Nephron progenitor cell (in vitro differentiated cells): ENCODE measurements around the gene RLF.

Experiments used
- DNase-seq: peaks from one replicate; pipeline ENCODE4 v3.0.0; 2021
- H3K27ac Mint-ChIP-seq: 2 replicates; pipeline ENCODE4 v1.8.0; 2021; ENCODE audit warnings: mild to moderate bottlenecking, moderate library complexity, mixed read lengths
- H3K27me3 Mint-ChIP-seq: 2 replicates; pipeline ENCODE4 v1.8.0; 2021; ENCODE audit warnings: mild to moderate bottlenecking, low read depth, mixed read lengths; ENCODE audit not compliant: poor library complexity
- H3K36me3 Mint-ChIP-seq: 2 replicates; pipeline ENCODE4 v1.8.0; 2021; ENCODE audit warnings: low read depth, mixed read lengths
- H3K4me1 Mint-ChIP-seq: 2 replicates; pipeline ENCODE4 v1.8.0; 2021; ENCODE audit warnings: mixed read lengths
- H3K4me3 Mint-ChIP-seq: 2 replicates; pipeline ENCODE4 v1.8.0; 2021; ENCODE audit warnings: mild to moderate bottlenecking, moderate library complexity, mixed read lengths
- H3K9me3 Mint-ChIP-seq: 2 replicates; pipeline ENCODE4 v1.8.0; 2021; ENCODE audit warnings: mild to moderate bottlenecking, moderate library complexity, mixed read lengths
- TF ChIP-seq, protein P1 (sequence below): fragments of 200-600 bp; sonication (generic); IDR thresholded peaks from 2 replicates; pipeline ENCODE4 v1.5.0; 2021; ENCODE audit warnings: antibody characterized with exemption

Gene RLF

DNA sequence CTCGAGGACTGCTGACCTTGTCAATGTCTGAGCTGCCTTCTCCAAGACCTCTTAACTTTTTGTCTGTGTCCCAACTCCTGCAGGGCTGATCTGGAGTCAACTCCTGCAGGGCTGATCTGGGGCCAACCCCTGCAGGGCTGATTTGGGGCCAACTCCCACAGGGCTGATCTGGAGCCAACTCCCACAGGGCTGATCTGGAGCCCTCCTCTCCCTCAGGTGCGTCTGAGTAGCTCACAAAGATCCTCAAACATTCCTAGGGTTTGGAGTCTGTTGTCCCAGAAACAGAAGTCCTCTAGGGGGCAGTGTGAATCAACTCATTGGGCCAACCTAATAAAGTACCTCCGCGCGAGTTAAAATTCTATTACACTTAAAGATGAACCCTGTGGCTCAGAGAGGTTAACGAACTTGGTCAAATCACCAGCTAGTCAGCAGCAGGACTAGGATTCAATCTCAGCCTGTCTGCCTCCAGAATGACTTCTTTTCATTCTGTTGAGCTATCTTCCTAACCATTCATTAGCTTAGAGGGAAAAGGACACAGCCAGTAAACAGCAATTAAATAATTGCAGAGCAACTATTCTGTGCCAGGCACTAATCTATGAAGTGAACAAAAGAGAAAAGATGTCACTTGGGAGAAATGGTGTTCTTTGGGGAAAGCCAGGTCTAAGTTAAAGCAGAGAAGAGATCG lies 17.2 kb upstream of the RLF start:
- Mint-ChIP-seq H3K27ac (peak overlapping the region; percentile 30), H3K4me1 (peaks cover 8% of the 10 kb centered on the region), H3K27me3 (peaks cover 80% of the 10 kb centered on the region), H3K9me3 (no peaks in the 10 kb centered on the region), H3K4me3 (no peak overlapping the region), H3K36me3 (no peaks in the 10 kb centered on the region)
- TF ChIP-seq, protein P1, sequence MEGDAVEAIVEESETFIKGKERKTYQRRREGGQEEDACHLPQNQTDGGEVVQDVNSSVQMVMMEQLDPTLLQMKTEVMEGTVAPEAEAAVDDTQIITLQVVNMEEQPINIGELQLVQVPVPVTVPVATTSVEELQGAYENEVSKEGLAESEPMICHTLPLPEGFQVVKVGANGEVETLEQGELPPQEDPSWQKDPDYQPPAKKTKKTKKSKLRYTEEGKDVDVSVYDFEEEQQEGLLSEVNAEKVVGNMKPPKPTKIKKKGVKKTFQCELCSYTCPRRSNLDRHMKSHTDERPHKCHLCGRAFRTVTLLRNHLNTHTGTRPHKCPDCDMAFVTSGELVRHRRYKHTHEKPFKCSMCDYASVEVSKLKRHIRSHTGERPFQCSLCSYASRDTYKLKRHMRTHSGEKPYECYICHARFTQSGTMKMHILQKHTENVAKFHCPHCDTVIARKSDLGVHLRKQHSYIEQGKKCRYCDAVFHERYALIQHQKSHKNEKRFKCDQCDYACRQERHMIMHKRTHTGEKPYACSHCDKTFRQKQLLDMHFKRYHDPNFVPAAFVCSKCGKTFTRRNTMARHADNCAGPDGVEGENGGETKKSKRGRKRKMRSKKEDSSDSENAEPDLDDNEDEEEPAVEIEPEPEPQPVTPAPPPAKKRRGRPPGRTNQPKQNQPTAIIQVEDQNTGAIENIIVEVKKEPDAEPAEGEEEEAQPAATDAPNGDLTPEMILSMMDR = peak; percentile 64
- DNase-seq = peak; percentile 64

DNA sequence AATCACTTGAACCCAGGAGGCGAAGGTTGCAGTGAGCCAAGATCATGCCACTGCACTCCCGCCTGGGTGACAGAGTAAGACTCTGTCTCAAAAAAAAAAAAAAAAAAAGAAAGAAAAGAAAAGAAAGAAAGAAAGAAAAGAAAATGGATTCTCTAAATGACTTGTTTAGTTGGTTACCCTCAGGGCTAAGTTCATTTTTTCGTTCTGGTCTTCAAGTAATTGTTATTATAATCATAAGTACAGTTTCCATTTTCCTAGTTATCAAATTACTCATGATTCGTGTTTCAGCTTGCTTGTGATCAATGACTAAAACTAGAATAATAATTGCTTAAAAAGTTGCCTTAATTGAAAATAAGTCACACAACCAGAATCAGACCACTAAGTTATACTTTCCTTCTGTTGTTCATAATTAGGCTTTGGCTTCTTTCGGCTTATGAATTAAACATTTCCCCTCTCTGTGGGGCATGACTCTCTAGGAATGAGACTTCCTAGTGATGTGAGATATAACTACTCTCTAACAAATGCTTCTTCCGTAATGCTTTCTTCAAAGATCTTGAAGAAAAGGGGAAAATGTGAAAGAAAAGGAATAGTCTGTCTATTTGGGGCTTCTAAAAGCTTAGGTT lies 9.6 kb upstream of the RLF start:
- no peak overlapping the region for H3K4me3 Mint-ChIP-seq

DNA sequence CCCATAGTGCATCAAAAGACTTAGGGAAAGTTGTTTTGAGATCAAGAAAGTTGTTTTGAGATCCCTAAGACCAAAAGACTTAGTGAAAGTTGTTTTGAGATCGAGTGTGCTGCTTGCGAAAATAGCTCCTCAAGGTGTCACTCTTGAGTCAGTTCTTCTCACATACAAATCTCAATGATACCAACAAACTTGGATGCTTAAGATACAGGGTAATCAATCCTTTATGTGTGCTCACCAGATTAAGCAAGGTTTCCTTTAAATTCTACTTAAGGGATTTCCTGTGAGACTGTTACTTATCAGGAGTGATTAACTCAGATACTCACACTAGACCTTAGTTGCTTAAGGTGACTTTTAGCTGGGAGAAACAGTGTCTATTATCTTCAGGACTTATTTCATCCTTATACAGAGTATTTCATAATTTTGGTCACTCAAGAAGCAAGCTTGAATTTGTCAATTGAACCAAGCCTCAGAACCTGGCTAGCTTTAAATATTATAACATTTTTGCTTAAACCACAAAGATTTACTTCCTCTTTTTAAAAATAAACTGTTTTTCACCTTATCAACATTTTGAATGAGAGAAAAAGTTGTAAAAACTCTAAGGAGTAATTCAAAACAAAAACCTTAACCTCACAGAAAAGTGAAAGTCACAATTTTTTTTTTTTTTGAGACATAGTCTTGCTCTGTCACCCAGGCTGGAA lies 8.0 kb upstream of the RLF start:
- no peak for DNase-seq
- no peaks in the 10 kb centered on the region for H3K9me3 Mint-ChIP-seq
- TF ChIP-seq, protein P1 = peak; percentile 57
- H3K36me3 Mint-ChIP-seq = no peaks in the 10 kb centered on the region
- H3K27ac Mint-ChIP-seq = no peak overlapping the region
- H3K4me1 Mint-ChIP-seq = no peaks in the 10 kb centered on the region
- peaks cover 57% of the 10 kb centered on the region for H3K27me3 Mint-ChIP-seq
- H3K4me3 Mint-ChIP-seq = no peak overlapping the region

More for the DNA sequence above, 9.6 kb upstream of the RLF start:
- H3K36me3 Mint-ChIP-seq = no peaks in the 10 kb centered on the region
- H3K9me3 Mint-ChIP-seq = no peaks in the 10 kb centered on the region
- TF ChIP-seq, protein P1 = no peak
- peaks cover 74% of the 10 kb centered on the region for H3K27me3 Mint-ChIP-seq
- H3K4me1 Mint-ChIP-seq = no peaks in the 10 kb centered on the region
- no peak overlapping the region for H3K27ac Mint-ChIP-seq
- no peak for DNase-seq

DNA sequence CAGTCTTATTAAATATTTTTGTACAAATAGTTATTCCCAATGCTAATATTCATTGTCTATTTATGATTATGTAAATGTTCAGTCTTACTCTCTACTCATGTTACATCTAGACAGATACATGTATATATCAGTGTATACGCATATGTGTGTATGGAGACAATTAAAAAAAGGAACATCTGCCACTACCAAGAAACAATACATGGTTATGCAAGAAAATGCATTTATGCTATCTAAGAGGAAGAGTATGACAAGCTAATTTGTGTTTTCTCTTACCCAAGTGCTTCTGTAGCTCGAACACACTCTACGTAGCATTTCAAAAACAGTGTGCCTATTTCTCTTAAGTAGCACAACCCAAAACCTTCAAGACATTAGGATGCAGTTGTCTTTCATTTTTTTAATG lies 6.1 kb upstream of the RLF start:
- H3K27ac Mint-ChIP-seq = no peak overlapping the region
- H3K4me1 Mint-ChIP-seq = no peaks in the 10 kb centered on the region
- H3K36me3 Mint-ChIP-seq = no peaks in the 10 kb centered on the region
- TF ChIP-seq, protein P1 = no peak
- DNase-seq = no peak
- H3K4me3 Mint-ChIP-seq = no peak overlapping the region
- peaks cover 39% of the 10 kb centered on the region for H3K27me3 Mint-ChIP-seq
- H3K9me3 Mint-ChIP-seq = no peaks in the 10 kb centered on the region

DNA sequence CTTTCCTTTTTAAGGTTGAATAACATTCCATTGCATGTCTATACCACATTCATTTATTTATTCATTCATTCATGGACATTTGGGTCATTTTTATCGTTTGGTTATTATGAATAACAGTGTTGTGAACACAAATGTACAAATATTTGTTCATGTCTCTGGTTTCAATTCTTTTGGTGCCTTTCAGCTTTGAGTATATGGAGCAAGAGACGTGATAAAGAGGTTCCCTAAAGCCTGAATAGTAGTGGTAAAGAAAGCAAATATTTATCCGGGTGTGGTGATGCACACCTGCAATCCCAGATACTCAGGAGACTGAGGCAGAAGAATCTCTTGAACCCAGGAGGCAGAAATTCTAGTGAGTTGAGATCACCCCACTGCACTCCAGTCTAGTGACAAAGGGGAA lies 5.3 kb upstream of the RLF start:
- no peak overlapping the region for H3K27ac Mint-ChIP-seq
- H3K9me3 Mint-ChIP-seq = no peaks in the 10 kb centered on the region
- DNase-seq = no peak
- peaks cover 32% of the 10 kb centered on the region for H3K27me3 Mint-ChIP-seq
- no peak overlapping the region for H3K4me3 Mint-ChIP-seq
- H3K4me1 Mint-ChIP-seq = peaks cover 4% of the 10 kb centered on the region
- TF ChIP-seq, protein P1 = no peak
- H3K36me3 Mint-ChIP-seq = no peaks in the 10 kb centered on the region
